H9 (cell line): ENCODE data around the gene CKAP2. TPM values are rescaled to one million over a fixed set of nuclear protein-coding genes. Genes with fewer than 3 reads are reported as not detected.

Source experiments
- DNase-seq: peaks from one replicate; pipeline ENCODE4 v3.0.0-alpha.2; 2017
- H2AFZ ChIP-seq: one replicate; pipeline ENCODE4 v1.6.1; 2013; ENCODE audit warnings: mild to moderate bottlenecking, low read length, control low read depth, moderate library complexity
- H2AK5ac ChIP-seq: 2 replicates; pipeline ENCODE4 v1.6.1; 2013; ENCODE audit warnings: low read length, control low read depth, mixed read lengths; ENCODE audit not compliant: insufficient read length
- H2BK120ac ChIP-seq: one replicate; pipeline ENCODE4 v1.6.1; 2013; ENCODE audit warnings: low read depth, mild to moderate bottlenecking, low read length, control low read depth, inconsistent platforms; ENCODE audit not compliant: poor library complexity, severe bottlenecking
- H2BK12ac ChIP-seq: 2 replicates; pipeline ENCODE4 v1.6.1; 2013; ENCODE audit warnings: low read length, control low read depth, mixed read lengths, low read depth; ENCODE audit not compliant: insufficient read length
- H2BK15ac ChIP-seq: 2 replicates; pipeline ENCODE4 v1.6.1; 2013; ENCODE audit warnings: low read depth, low read length, control low read depth
- H2BK20ac ChIP-seq: one replicate; pipeline ENCODE4 v1.6.1; 2013; ENCODE audit warnings: low read depth, mild to moderate bottlenecking, low read length, control low read depth, inconsistent platforms; ENCODE audit not compliant: poor library complexity, severe bottlenecking
- H2BK5ac ChIP-seq: 2 replicates; pipeline ENCODE4 v1.6.1; 2013; ENCODE audit warnings: low read length, control low read depth, mixed read lengths; ENCODE audit not compliant: insufficient read length
- H3K14ac ChIP-seq: 2 replicates; pipeline ENCODE4 v1.6.1; 2013; ENCODE audit warnings: low read length, control low read depth; ENCODE audit not compliant: insufficient read depth
- H3K18ac ChIP-seq: 2 replicates; pipeline ENCODE4 v1.6.1; 2013; ENCODE audit warnings: low read depth, mild to moderate bottlenecking, mixed read lengths, low read length, control low read depth; ENCODE audit not compliant: insufficient read length
- H3K23ac ChIP-seq: 2 replicates; pipeline ENCODE4 v1.6.1; 2013; ENCODE audit warnings: low read length, control low read depth, mixed read lengths, low read depth; ENCODE audit not compliant: insufficient read length
- H3K23me2 ChIP-seq: 2 replicates; pipeline ENCODE4 v1.6.1; 2013; ENCODE audit warnings: low read depth, mild to moderate bottlenecking, mixed read lengths, low read length, control low read depth; ENCODE audit not compliant: insufficient read length, poor library complexity, severe bottlenecking
- H3K27ac ChIP-seq: 2 replicates; pipeline ENCODE4 v1.5.1; 2013; ENCODE audit warnings: low read length, control low read depth, mixed read lengths, low read depth; ENCODE audit not compliant: insufficient read length
- H3K27me3 ChIP-seq: 2 replicates; pipeline ENCODE4 v1.6.1; 2013; ENCODE audit warnings: low read length, control low read depth, inconsistent platforms; ENCODE audit not compliant: insufficient read depth
- H3K4ac ChIP-seq: 2 replicates; pipeline ENCODE4 v1.6.1; 2013; ENCODE audit warnings: low read depth, mild to moderate bottlenecking, control low read depth, inconsistent platforms, low read length, moderate library complexity
- H3K4me1 ChIP-seq: 2 replicates; pipeline ENCODE4 v1.6.1; 2013; ENCODE audit warnings: low read length, control low read depth, inconsistent platforms; ENCODE audit not compliant: insufficient read depth
- H3K4me2 ChIP-seq: 2 replicates; pipeline ENCODE4 v1.6.1; 2013; ENCODE audit warnings: low read length, control low read depth, mixed read lengths; ENCODE audit not compliant: insufficient read length, insufficient read depth
- H3K56ac ChIP-seq: 2 replicates; pipeline ENCODE4 v1.6.1; 2013; ENCODE audit warnings: low read depth, mild to moderate bottlenecking, mixed read lengths, low read length, control low read depth; ENCODE audit not compliant: insufficient read length
- H3K79me1 ChIP-seq: 2 replicates; pipeline ENCODE4 v1.6.1; 2013; ENCODE audit warnings: low read depth, mild to moderate bottlenecking, moderate library complexity, low read length, control low read depth, inconsistent platforms; ENCODE audit not compliant: insufficient read depth, poor library complexity, severe bottlenecking
- H3K79me2 ChIP-seq: 2 replicates; pipeline ENCODE4 v1.6.1; 2013; ENCODE audit warnings: low read length, control low read depth, inconsistent platforms; ENCODE audit not compliant: insufficient read depth
- H3K9ac ChIP-seq: 2 replicates; pipeline ENCODE4 v1.6.1; 2013; ENCODE audit warnings: low read length, control low read depth, mixed read lengths; ENCODE audit not compliant: insufficient read length; ENCODE audit errors: extremely low read depth
- H3K9me3 ChIP-seq: one replicate; pipeline ENCODE4 v1.6.1; 2013; ENCODE audit warnings: low read depth, low read length, inconsistent platforms; ENCODE audit not compliant: control insufficient read depth
- H3T11ph ChIP-seq: one replicate; pipeline ENCODE4 v1.6.1; 2013; ENCODE audit warnings: mild to moderate bottlenecking, low read length, control low read depth, inconsistent platforms
- H4K20me1 ChIP-seq: one replicate; pipeline ENCODE4 v1.6.1; 2013; ENCODE audit not compliant: control insufficient read depth, insufficient read length, insufficient read depth
- H4K5ac ChIP-seq: 2 replicates; pipeline ENCODE4 v1.6.1; 2013; ENCODE audit warnings: low read depth, mild to moderate bottlenecking, mixed read lengths, low read length, control low read depth; ENCODE audit not compliant: insufficient read length
- H4K8ac ChIP-seq: replicated peaks from 2 replicates; pipeline ENCODE4 v1.6.1; 2013; ENCODE audit warnings: low read length, control low read depth, mixed read lengths, low read depth; ENCODE audit not compliant: insufficient read length
- H4K91ac ChIP-seq: 2 replicates; pipeline ENCODE4 v1.6.1; 2013; ENCODE audit warnings: low read depth, mild to moderate bottlenecking, moderate library complexity, mixed read lengths, low read length, control low read depth; ENCODE audit not compliant: insufficient read length
- H3K27ac Mint-ChIP-seq, 3 experiments: 2 replicates in 2 of 3; 3 replicates in 1 of 3; pipeline ENCODE4 v1.8.0; 2020 to 2021; ENCODE audit warnings: mixed read lengths in 3 of 3, mild to moderate bottlenecking in 1 of 3, moderate library complexity in 1 of 3
- H3K27me3 Mint-ChIP-seq: 2 replicates; pipeline ENCODE4 v1.8.0; 2021; ENCODE audit warnings: low read depth, mild to moderate bottlenecking, moderate library complexity, mixed read lengths
- H3K36me3 Mint-ChIP-seq, 3 experiments: 2 replicates in 2 of 3; 3 replicates in 1 of 3; pipeline ENCODE4 v1.8.0; 2020 to 2021; ENCODE audit warnings: low read depth in 3 of 3, mixed read lengths in 3 of 3; ENCODE audit not compliant: insufficient read depth in 1 of 3
- H3K4me1 Mint-ChIP-seq, 2 experiments: 2 replicates each; pipeline ENCODE4 v1.8.0; 2020; ENCODE audit warnings: mixed read lengths in 2 of 2
- H3K4me3 Mint-ChIP-seq, 2 experiments: 2 replicates in 1 of 2; 3 replicates in 1 of 2; pipeline ENCODE4 v1.8.0; 2020 to 2021; ENCODE audit warnings: mild to moderate bottlenecking in 2 of 2, mixed read lengths in 2 of 2, moderate library complexity in 1 of 2
- H3K9me3 Mint-ChIP-seq, 2 experiments: 2 replicates in 1 of 2; 3 replicates in 1 of 2; pipeline ENCODE4 v1.8.0; 2020; ENCODE audit warnings: mild to moderate bottlenecking in 2 of 2, mixed read lengths in 2 of 2, moderate library complexity in 1 of 2
- CTCF ChIP-seq: fragments of 200-600 bp; sonication (generic); conservative IDR thresholded peaks from 3 replicates; pipeline ENCODE4 v1.8.0; 2021; ENCODE audit warnings: antibody characterized with exemption, mild to moderate bottlenecking
- WGBS: extraction: QIAGEN DNeasy Blood & Tissue Kit; methylation state at CpG from one replicate; pipeline ENCODE4 v1.1.7; 2013; ENCODE audit warnings: missing lambda C conversion rate, low lambda C conversion rate, mixed read lengths; ENCODE audit not compliant: insufficient read length; ENCODE audit errors: extremely low coverage; 5-methylcytosine and 5-hydroxymethylcytosine counted together
- total RNA-seq: library from RNA; stranded (reverse); gene quantifications from 2 replicates; pipeline ENCODE4 v1.2.1, GENCODE V29; 2021

CKAP2 gene
- total RNA-seq, 1 experiment from 2014 or later: 72.4 TPM

GRCh38 chr13:52450793-52451116, 4.5 kb upstream of the CKAP2 start:
- Mint-ChIP-seq H3K4me3 (peak overlapping the region; percentile 76 to 83), H3K27me3 (no peaks in the 10 kb centered on the region; the same call in 1 of the 2 replicates), H3K4me1 (peaks cover 23 to 28% of the 10 kb centered on the region in 2 experiments), H3K9me3 (no peaks in the 10 kb centered on the region; a peak in 2 of 5 replicates), H3K27ac (no peak overlapping the region), H3K36me3 (peaks cover 0 to 8% (median 0%) of the 10 kb centered on the region in 3 experiments; a peak in 2 of 7 replicates)
- no peak overlapping the region for H2BK20ac ChIP-seq
- H2AK5ac ChIP-seq: no peak overlapping the region
- no peak overlapping the region for H3T11ph ChIP-seq
- no peak; the same call in 1 of the 3 replicates for TF ChIP-seq CTCF
- no peaks in the 10 kb centered on the region; the same call in 1 of the 2 replicates for H3K4me1 ChIP-seq
- H3K79me2 ChIP-seq: peaks cover 12% of the 10 kb centered on the region; the same call in 1 of the 2 replicates
- H3K27ac ChIP-seq: no peak overlapping the region
- no peak overlapping the region for H2BK120ac ChIP-seq
- no peaks in the 10 kb centered on the region for H4K20me1 ChIP-seq
- WGBS: no CpG with 5 or more reads among the region's 8 CpGs
- no peak overlapping the region for H2BK15ac ChIP-seq
- no peak overlapping the region for H2AFZ ChIP-seq
- H2BK5ac ChIP-seq: no peak overlapping the region
- H3K4ac ChIP-seq: no peak overlapping the region
- peaks cover 10% of the 10 kb centered on the region for H3K23me2 ChIP-seq
- H2BK12ac ChIP-seq: no peak overlapping the region
- H3K9ac ChIP-seq: no peak overlapping the region
- H4K91ac ChIP-seq: no peak overlapping the region
- no peaks in the 10 kb centered on the region for H3K27me3 ChIP-seq
- no peaks in the 10 kb centered on the region for H3K79me1 ChIP-seq
- H3K4me2 ChIP-seq: no peak overlapping the region
- H3K56ac ChIP-seq: no peak overlapping the region
- H3K18ac ChIP-seq: no peak overlapping the region
- no peak overlapping the region for H4K5ac ChIP-seq
- H4K8ac ChIP-seq: no peak overlapping the region
- H3K9me3 ChIP-seq: no peaks in the 10 kb centered on the region
- DNase-seq: no peak
- no peak overlapping the region for H3K23ac ChIP-seq
- no peak overlapping the region for H3K14ac ChIP-seq
